WTC11 (cell line): ENCODE data around the gene MARVELD2. TPM values are rescaled to one million over a fixed set of nuclear protein-coding genes. Genes with fewer than 3 reads are reported as not detected.

ENCODE experiments used
- AFF4 ChIP-seq: sonication (generic); formaldehyde crosslinking; IDR thresholded peaks from 2 replicates; pipeline ENCODE4 v1.8.1; 2023; ENCODE audit warnings: mild to moderate bottlenecking, missing genetic modification reagents, borderline replicate concordance
- AR ChIP-seq: fragments of 250-450 bp; sonication (Bioruptor Pico); IDR thresholded peaks from 2 replicates; pipeline ENCODE4 v1.9.0; 2021; ENCODE audit warnings: mild to moderate bottlenecking
- CDX4 ChIP-seq: fragments of 250-450 bp; sonication (Bioruptor Pico); IDR thresholded peaks from 2 replicates; pipeline ENCODE4 v1.9.0; 2021; ENCODE audit warnings: moderate library complexity, mild to moderate bottlenecking, inconsistent platforms, borderline replicate concordance
- ELF4 ChIP-seq: sonication (generic); formaldehyde crosslinking; IDR thresholded peaks from 2 replicates; pipeline ENCODE4 v1.8.1; 2022; ENCODE audit warnings: low read depth, mild to moderate bottlenecking, moderate library complexity, missing genetic modification reagents
- ESRRA ChIP-seq: sonication (generic); formaldehyde crosslinking; IDR thresholded peaks from 2 replicates; pipeline ENCODE4 v1.8.1; 2022; ENCODE audit warnings: mild to moderate bottlenecking, missing genetic modification reagents, borderline replicate concordance
- ETV6 ChIP-seq: sonication (generic); formaldehyde crosslinking; IDR thresholded peaks from 2 replicates; pipeline ENCODE4 v1.8.1; 2022; ENCODE audit warnings: mild to moderate bottlenecking, missing genetic modification reagents
- FOXP4 ChIP-seq: sonication (generic); formaldehyde crosslinking; IDR thresholded peaks from 2 replicates; pipeline ENCODE4 v1.8.0; 2022; ENCODE audit warnings: mild to moderate bottlenecking, missing genetic modification reagents
- GABPB1 ChIP-seq: sonication (generic); formaldehyde crosslinking; IDR thresholded peaks from 2 replicates; pipeline ENCODE4 v1.8.1; 2023; ENCODE audit warnings: mild to moderate bottlenecking, missing genetic modification reagents
- GRHL2 ChIP-seq: fragments of 250-450 bp; sonication (Bioruptor Pico); IDR thresholded peaks from 2 replicates; pipeline ENCODE4 v1.8.0; 2022; ENCODE audit warnings: mild to moderate bottlenecking, moderate library complexity; ENCODE audit not compliant: insufficient replicate concordance, severe bottlenecking
- IRF2 ChIP-seq: sonication (generic); formaldehyde crosslinking; IDR thresholded peaks from 2 replicates; pipeline ENCODE4 v1.8.0; 2022; ENCODE audit warnings: low read depth, missing genetic modification reagents, borderline replicate concordance
- MLX ChIP-seq: sonication (generic); formaldehyde crosslinking; IDR thresholded peaks from 2 replicates; pipeline ENCODE4 v1.8.1; 2023; ENCODE audit warnings: mild to moderate bottlenecking, missing genetic modification reagents, moderate library complexity
- NFE2L1 ChIP-seq: sonication (generic); formaldehyde crosslinking; IDR thresholded peaks from 2 replicates; pipeline ENCODE4 v1.8.1; 2023; ENCODE audit warnings: missing genetic modification reagents
- NFYB ChIP-seq: sonication (generic); formaldehyde crosslinking; conservative IDR thresholded peaks from 2 replicates; pipeline ENCODE4 v1.8.0; 2022; ENCODE audit warnings: low read depth, missing genetic modification reagents
- OVOL2 ChIP-seq: fragments of 250-450 bp; sonication (Bioruptor Pico); IDR thresholded peaks from 2 replicates; pipeline ENCODE4 v1.9.0; 2021; ENCODE audit warnings: mild to moderate bottlenecking, borderline replicate concordance
- TCF7 ChIP-seq: sonication (generic); formaldehyde crosslinking; IDR thresholded peaks from 2 replicates; pipeline ENCODE4 v1.8.0; 2022; ENCODE audit warnings: mild to moderate bottlenecking, low read depth, missing genetic modification reagents, moderate library complexity
- ZNF121 ChIP-seq: sonication (generic); formaldehyde crosslinking; IDR thresholded peaks from 2 replicates; pipeline ENCODE4 v1.8.0; 2023; ENCODE audit warnings: missing genetic modification reagents
- ZNF281 ChIP-seq: sonication (generic); formaldehyde crosslinking; IDR thresholded peaks from 2 replicates; pipeline ENCODE4 v1.8.0; 2023; ENCODE audit warnings: mild to moderate bottlenecking, missing genetic modification reagents
- ZNF317 ChIP-seq: sonication (generic); formaldehyde crosslinking; IDR thresholded peaks from 2 replicates; pipeline ENCODE4 v1.8.1; 2023; ENCODE audit warnings: low read depth, mild to moderate bottlenecking, moderate library complexity, missing genetic modification reagents, borderline replicate concordance
- ZNF425 ChIP-seq: fragments of 250-450 bp; sonication (Bioruptor Pico); conservative IDR thresholded peaks from 2 replicates; pipeline ENCODE4 v1.9.0; 2021; ENCODE audit warnings: mild to moderate bottlenecking
- ZNF671 ChIP-seq: fragments of 250-450 bp; sonication (Bioruptor Pico); IDR thresholded peaks from 2 replicates; pipeline ENCODE4 v1.8.0; 2021; ENCODE audit warnings: mild to moderate bottlenecking
- total RNA-seq: library from RNA; stranded (reverse); gene quantifications from 3 replicates; pipeline ENCODE4 v1.2.3, GENCODE V29; 2021

The MARVELD2 gene
- total RNA-seq, 1 experiment from 2014 or later, result 28.6 TPM

GRCh38 chr5:69493396-69494133, 78.6 kb downstream of the MARVELD2 start (continued):
- TF ChIP-seq CDX4, result no peak
- no peak for TF ChIP-seq AR (CRISPR knock-in tag)
- no peak for TF ChIP-seq OVOL2
- no peak for TF ChIP-seq ZNF671 (CRISPR knock-in tag)
- TF ChIP-seq GRHL2 (CRISPR knock-in tag), result no peak
- TF ChIP-seq GABPB1 (CRISPR knock-in tag), result no peak
- no peak for TF ChIP-seq ZNF317 (CRISPR knock-in tag)
- no peak for TF ChIP-seq ELF4
- no peak for TF ChIP-seq IRF2
- no peak for TF ChIP-seq ZNF281 (CRISPR knock-in tag)
- no peak for TF ChIP-seq ZNF121
- no peak for TF ChIP-seq TCF7 (CRISPR knock-in tag)
- TF ChIP-seq MLX (CRISPR knock-in tag), result 0 out of 2 replicates have a peak, but pooled peaks have one; percentile 83
- TF ChIP-seq ZNF425 (CRISPR knock-in tag), result no peak
- no peak for TF ChIP-seq AFF4 (CRISPR knock-in tag)
- TF ChIP-seq ESRRA (CRISPR knock-in tag), result peak; percentile 88
- TF ChIP-seq NFYB, result no peak
- TF ChIP-seq FOXP4 (CRISPR knock-in tag), result peak; percentile 83; the same call in 1 of the 2 replicates
- TF ChIP-seq NFE2L1 (CRISPR knock-in tag), result no peak
- TF ChIP-seq ETV6 (CRISPR knock-in tag), result no peak
